Astrocyte (in vitro differentiated cells and primary cell): ENCODE data around the gene SPARCL1.
"Not testable (repeated sequence)": the region's sequence is repeated elsewhere in the genome, so short reads cannot be mapped to it uniquely, and the experiment has no call there.

ENCODE experiments used
- EZH2 ChIP-seq: IDR thresholded peaks from 2 replicates; pipeline ENCODE4 v1.6.1; 2012; ENCODE audit warnings: mild to moderate bottlenecking, low read length, inconsistent platforms; ENCODE audit not compliant: insufficient read depth
- TF ChIP-seq, protein P1 (sequence below): IDR thresholded peaks from 2 replicates; pipeline ENCODE4 v1.5.1; 2011; ENCODE audit warnings: low read depth, mild to moderate bottlenecking, inconsistent platforms, low read length, moderate library complexity; ENCODE audit not compliant: insufficient read depth

DNA sequence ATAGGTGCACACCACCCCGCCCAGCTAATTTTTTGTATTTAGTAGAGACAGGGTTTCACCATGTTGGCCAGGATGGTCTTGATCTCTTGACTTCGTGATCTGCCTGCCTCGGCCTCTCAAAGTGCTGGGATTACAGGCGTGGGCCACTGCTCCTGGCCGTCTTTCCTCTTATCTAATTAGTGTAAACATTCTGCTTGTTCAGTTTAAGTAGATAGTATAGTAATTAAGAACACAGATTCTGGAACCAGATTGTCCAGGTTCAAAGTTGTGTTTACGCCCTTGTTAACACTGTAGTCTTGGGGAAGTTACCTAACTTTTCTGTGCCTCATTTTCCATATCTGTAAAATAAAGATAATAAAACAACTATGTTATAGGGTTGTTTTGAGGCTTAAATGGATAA, 82.8 kb downstream of the SPARCL1 start:
- TF ChIP-seq, protein P1, sequence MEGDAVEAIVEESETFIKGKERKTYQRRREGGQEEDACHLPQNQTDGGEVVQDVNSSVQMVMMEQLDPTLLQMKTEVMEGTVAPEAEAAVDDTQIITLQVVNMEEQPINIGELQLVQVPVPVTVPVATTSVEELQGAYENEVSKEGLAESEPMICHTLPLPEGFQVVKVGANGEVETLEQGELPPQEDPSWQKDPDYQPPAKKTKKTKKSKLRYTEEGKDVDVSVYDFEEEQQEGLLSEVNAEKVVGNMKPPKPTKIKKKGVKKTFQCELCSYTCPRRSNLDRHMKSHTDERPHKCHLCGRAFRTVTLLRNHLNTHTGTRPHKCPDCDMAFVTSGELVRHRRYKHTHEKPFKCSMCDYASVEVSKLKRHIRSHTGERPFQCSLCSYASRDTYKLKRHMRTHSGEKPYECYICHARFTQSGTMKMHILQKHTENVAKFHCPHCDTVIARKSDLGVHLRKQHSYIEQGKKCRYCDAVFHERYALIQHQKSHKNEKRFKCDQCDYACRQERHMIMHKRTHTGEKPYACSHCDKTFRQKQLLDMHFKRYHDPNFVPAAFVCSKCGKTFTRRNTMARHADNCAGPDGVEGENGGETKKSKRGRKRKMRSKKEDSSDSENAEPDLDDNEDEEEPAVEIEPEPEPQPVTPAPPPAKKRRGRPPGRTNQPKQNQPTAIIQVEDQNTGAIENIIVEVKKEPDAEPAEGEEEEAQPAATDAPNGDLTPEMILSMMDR: not testable (repeated sequence)
- not testable (repeated sequence) for TF ChIP-seq EZH2
